Body of pancreas (tissue), 4 donors: Measurements from ENCODE around the gene KDM1B. TPM values are rescaled to one million over a fixed set of nuclear protein-coding genes. Genes with fewer than 3 reads are reported as not detected.
A peak's percentile ranks its signal among the peaks of the same experiment; 100 is the strongest.

ENCODE experiments used
- ATAC-seq: fragments of 150-250 bp; one replicate; pipeline ENCODE4 v1.9.1; 2016
- DNase-seq, 4 donors: peaks; one replicate each; pipeline ENCODE4 v3.0.0-alpha.2; 2019
- H3K27ac ChIP-seq, 4 donors: fragments of 200-600 bp; sonication (generic); 1 replicate in 3 of 4; 2 replicates in 1 of 4; pipeline versions ENCODE4 v1.5.1 to v1.6.1; 2016 to 2019; ENCODE audit warnings: mild to moderate bottlenecking in 1 of 4, mixed read lengths in 1 of 4, moderate library complexity in 1 of 4
- H3K27me3 ChIP-seq, 2 donors: fragments of 200-600 bp; sonication (generic); one replicate each; pipeline ENCODE4 v1.6.0; 2016; ENCODE audit warnings: mild to moderate bottlenecking in 1 of 2
- H3K36me3 ChIP-seq, 2 donors: fragments of 200-600 bp; sonication (generic); replicated peaks in 1 of 2; 2 replicates each; pipeline ENCODE4 v1.5.1; 2016; ENCODE audit warnings: low read depth in 2 of 2; ENCODE audit not compliant: insufficient read depth in 1 of 2
- H3K4me1 ChIP-seq: fragments of 200-600 bp; sonication (generic); one replicate; pipeline ENCODE4 v1.6.0; 2016
- H3K4me3 ChIP-seq, 2 donors: fragments of 200-600 bp; sonication (generic); 1 replicate in 1 of 2; 2 replicates in 1 of 2; pipeline ENCODE4 v1.5.1; 2016 to 2019
- H3K9me3 ChIP-seq, 3 donors: fragments of 200-600 bp; sonication (generic); 1 replicate in 2 of 3; 2 replicates in 1 of 3; pipeline ENCODE4 v1.5.1; 2016
- CTCF ChIP-seq, 7 experiments: fragments of 450-650 bp in 4 of 7; fragments of 200-600 bp in 3 of 7; sonication (generic) in 3 of 7; IDR thresholded peaks; one replicate each; pipeline ENCODE4 v1.5.1; 2016 to 2019; ENCODE audit warnings: antibody characterized with exemption in 7 of 7
- POLR2A ChIP-seq, 3 donors: fragments of 450-650 bp; IDR thresholded peaks; one replicate each; pipeline ENCODE4 v1.6.1; 2016; ENCODE audit warnings: antibody characterized with exemption in 3 of 3, mild to moderate bottlenecking in 2 of 3
- WGBS, 2 donors: methylation state at CpG; one replicate each; pipeline ENCODE4 v1.1.5; 2017; 5-methylcytosine and 5-hydroxymethylcytosine counted together
- intact Hi-C: fragments of 100-400 bp; cut with DNase I; formaldehyde crosslinking; loops from one replicate; pipeline ENCODE4 v1.15.1; 2023
- total RNA-seq, 2 donors: library from RNA; depleted of rRNA; stranded (reverse); fragments of >200 nt; gene quantifications; one replicate each; pipeline ENCODE4 v1.1.0, GENCODE V29; 2016

The KDM1B gene
- 10 to 100 TPM in 1 of 2 donors, 1 to 10 TPM in 1; 4.6 to 12.7 TPM for total RNA-seq

DNA sequence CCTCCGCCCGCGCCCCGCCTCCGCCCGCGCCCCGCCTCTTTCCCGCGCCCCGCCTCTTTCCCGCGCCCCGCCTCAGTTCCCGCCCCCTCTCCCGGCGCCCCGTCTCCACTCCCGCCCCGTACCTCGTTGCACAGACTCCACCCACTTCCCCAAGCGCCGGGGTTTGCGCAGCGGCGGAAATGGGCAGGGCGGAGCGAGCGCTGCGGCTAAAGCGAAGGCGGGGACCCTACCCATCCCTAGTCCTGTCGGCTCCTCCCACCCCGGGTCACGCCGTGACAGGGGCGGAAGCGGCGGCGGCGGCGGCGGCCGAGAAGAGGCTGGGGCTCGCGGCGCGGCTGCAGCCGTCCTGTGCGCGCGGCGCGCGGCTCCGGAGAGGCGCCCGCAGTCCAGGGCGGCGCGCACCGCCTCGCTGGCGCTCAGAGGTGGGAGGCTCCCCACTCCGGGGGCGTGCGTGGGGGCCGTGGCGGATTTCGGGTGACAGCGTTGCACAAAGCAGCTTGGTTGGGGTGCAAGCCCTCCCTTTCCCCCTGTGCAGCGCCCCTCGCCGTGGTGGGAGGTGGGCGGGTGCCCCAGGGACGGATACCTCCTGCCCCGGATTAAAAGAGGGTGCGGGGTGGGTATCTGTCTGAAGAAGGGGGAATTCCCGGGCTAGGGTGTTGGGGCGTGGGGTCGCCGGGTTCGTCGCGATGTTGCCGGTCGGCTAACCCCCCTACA lies at the start of gene KDM1B:
TSS of gene KDM1B (plus strand) at position 273 of the 714 bp plus-strand sequence. CDS start 4,474 bp downstream, outside the sequence.
- H3K27me3 ChIP-seq, result no peaks in the 10 kb centered on the region
- peak within 1 kb of the TSS; percentile 87 to 95 (median 92) for H3K27ac ChIP-seq
- peaks cover 29% of the 10 kb centered on the region for H3K4me1 ChIP-seq
- TF ChIP-seq CTCF (IDR thresholded peaks at IDR 0.05) (no peak), POLR2A (IDR thresholded peaks at IDR 0.05) (peak in 1 of 3 donors; percentile 52)
- ATAC-seq (peak; percentile 96), DNase-seq (peak; percentile 97 to 99 (median 98))
- intact Hi-C loops, result no loop called here
- H3K9me3 ChIP-seq, result no peaks in the 10 kb centered on the region
- peaks cover 0 to 1% of the 10 kb centered on the region in 2 donors for H3K36me3 ChIP-seq
- WGBS, 2 donors, result 0% methylated on average over 80 of the region's 87 CpGs; no CpG with 5 or more reads in 1 of the 2 donors
- peak within 1 kb of the TSS; percentile 57 to 83 for H3K4me3 ChIP-seq

DNA sequence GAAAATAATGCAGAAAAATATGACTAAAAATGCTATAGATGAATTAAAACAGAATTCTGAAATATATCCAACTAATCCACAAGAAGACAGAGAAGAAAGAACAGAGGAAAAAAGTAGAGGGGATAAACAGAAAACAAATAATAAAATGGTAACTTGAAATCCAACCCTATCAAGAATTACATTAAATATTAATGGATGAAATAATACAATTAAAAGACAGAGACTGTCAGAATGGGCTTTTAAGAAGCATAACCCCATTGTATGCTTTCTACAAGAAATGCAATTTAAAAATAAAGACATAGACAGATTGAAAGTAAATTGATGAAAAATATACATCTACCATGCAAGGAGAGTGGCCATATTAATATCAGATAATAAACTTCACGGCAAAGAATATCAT lies 48.2 kb upstream of the KDM1B start:
- Histone ChIP-seq H3K9me3 (no peaks in the 10 kb centered on the region), H3K36me3 (no peaks in the 10 kb centered on the region), H3K4me1 (no peaks in the 10 kb centered on the region), H3K27ac (no peak overlapping the region), H3K27me3 (no peaks in the 10 kb centered on the region), H3K4me3 (no peak overlapping the region)
- DNase-seq (no peak), ATAC-seq (no peak)
- intact Hi-C loops, result no loop called here
- WGBS, 2 donors, result 86 to 100% methylated on average over 1 of the region's 1 CpG
- TF ChIP-seq POLR2A (IDR thresholded peaks at IDR 0.05) (no peak), CTCF (IDR thresholded peaks at IDR 0.05) (no peak)

DNA sequence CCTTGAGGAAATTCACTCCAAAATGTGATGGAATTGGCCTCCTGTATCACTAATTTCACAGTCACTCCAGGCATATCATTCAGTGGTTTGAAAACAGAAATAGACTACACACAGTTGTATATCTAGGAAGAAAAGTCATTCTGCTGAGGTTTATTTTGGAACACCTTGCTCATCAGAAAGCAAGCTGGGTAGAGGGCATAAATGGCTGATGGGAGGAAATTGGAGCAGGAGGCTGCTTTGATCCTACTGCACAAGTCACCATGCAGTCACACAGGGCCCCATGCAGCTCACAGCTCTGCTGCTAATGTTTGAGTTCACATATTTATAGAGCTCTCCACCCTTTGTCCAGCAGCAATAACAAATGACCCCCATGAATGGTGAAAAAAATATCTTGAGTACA lies 45.1 kb upstream of the KDM1B start:
- intact Hi-C loops, result no loop called here
- DNase-seq, result no peak

GRCh38 chr6:18115356-18115755 lies 39.9 kb upstream of the KDM1B start:
- Histone ChIP-seq H3K4me1 (no peaks in the 10 kb centered on the region), H3K36me3 (no peaks in the 10 kb centered on the region), H3K27me3 (no peaks in the 10 kb centered on the region), H3K9me3 (no peaks in the 10 kb centered on the region), H3K27ac (no peak overlapping the region), H3K4me3 (no peak overlapping the region)
- 71 to 84% methylated on average over 2 of the region's 2 CpGs for WGBS, 2 donors
- no peak for TF ChIP-seq CTCF (IDR thresholded peaks at IDR 0.05)
- no peak for TF ChIP-seq POLR2A (IDR thresholded peaks at IDR 0.05)
- no peak for ATAC-seq
- DNase-seq, result no peak
- intact Hi-C loops, result no loop called here

More for the DNA sequence above, 45.1 kb upstream of the KDM1B start:
- H3K4me3 ChIP-seq, result no peak overlapping the region
- no peaks in the 10 kb centered on the region for H3K9me3 ChIP-seq
- H3K36me3 ChIP-seq, result no peaks in the 10 kb centered on the region
- TF ChIP-seq POLR2A (IDR thresholded peaks at IDR 0.05), result no peak
- TF ChIP-seq CTCF (IDR thresholded peaks at IDR 0.05), result no peak
- no peaks in the 10 kb centered on the region for H3K4me1 ChIP-seq
- ATAC-seq, result no peak
- H3K27ac ChIP-seq, result no peak overlapping the region
- H3K27me3 ChIP-seq, result no peaks in the 10 kb centered on the region

GRCh38 chr6:18117136-18117535 lies 38.1 kb upstream of the KDM1B start:
- TF ChIP-seq CTCF (IDR thresholded peaks at IDR 0.05), result no peak
- no peak for TF ChIP-seq POLR2A (IDR thresholded peaks at IDR 0.05)
- H3K4me3 ChIP-seq, result no peak overlapping the region
- no peaks in the 10 kb centered on the region for H3K27me3 ChIP-seq
- ATAC-seq, result no peak
- no peaks in the 10 kb centered on the region for H3K36me3 ChIP-seq
- DNase-seq, result no peak
- H3K9me3 ChIP-seq, result no peaks in the 10 kb centered on the region
- H3K4me1 ChIP-seq, result peaks cover 7% of the 10 kb centered on the region
- H3K27ac ChIP-seq, result no peak overlapping the region
- 88 to 90% methylated on average over 5 of the region's 5 CpGs for WGBS, 2 donors
- intact Hi-C loops, result no loop called here
